GM19397 (cell line): ENCODE measurements around the gene FBXO15.

Source experiments
- ATAC-seq: cut with Tn5 transposase; IDR thresholded peaks from one replicate; pipeline ENCODE4 v1.9.1; 2021; ENCODE audit warnings: mild to moderate bottlenecking, moderate library complexity; ENCODE audit not compliant: unreplicated experiment

FBXO15 gene

GRCh38 chr18:74147779-74148542 lies at the start of gene FBXO15, which contains the start of gene TIMM21:
TSS of gene FBXO15 (minus strand) at chr18:74147834. CDS start at chr18:74147785, 49 bp downstream.
TSS of gene TIMM21 (plus strand) at chr18:74148523. CDS start at chr18:74148809, 286 bp downstream.
- peak; percentile 88 for ATAC-seq

- peak; percentile 87 for ATAC-seq
Observed at GRCh38 chr18:74196220-74197119, 48.8 kb upstream of the FBXO15 start.

- ATAC-seq, result no peak
Observed at GRCh38 chr18:74194691-74195090, 47.1 kb upstream of the FBXO15 start.

- ATAC-seq, result no peak
Observed at GRCh38 chr18:74191577-74191976, 43.9 kb upstream of the FBXO15 start.

- ATAC-seq, result no peak
Observed at GRCh38 chr18:74190086-74190485, 42.5 kb upstream of the FBXO15 start.

- no peak for ATAC-seq
Observed at GRCh38 chr18:74186661-74187060, 39.0 kb upstream of the FBXO15 start.

- ATAC-seq, result no peak
Observed at GRCh38 chr18:74185860-74186259, 38.2 kb upstream of the FBXO15 start.

- no peak for ATAC-seq
Observed at GRCh38 chr18:74184875-74185274, 37.2 kb upstream of the FBXO15 start.

GRCh38 chr18:74183130-74183529 lies 35.5 kb upstream of the FBXO15 start:
- no peak for ATAC-seq

- ATAC-seq, result no peak
Observed at GRCh38 chr18:74182335-74182734, 34.7 kb upstream of the FBXO15 start.

GRCh38 chr18:74179623-74180199 lies 32.1 kb upstream of the FBXO15 start:
- ATAC-seq, result no peak

- ATAC-seq, result no peak
Observed at GRCh38 chr18:74178884-74179283, 31.2 kb upstream of the FBXO15 start.

GRCh38 chr18:74175658-74176057 lies 28.0 kb upstream of the FBXO15 start:
- ATAC-seq, result no peak

- no peak for ATAC-seq
Observed at GRCh38 chr18:74173434-74173750, 25.8 kb upstream of the FBXO15 start.

GRCh38 chr18:74172697-74173433 lies 25.2 kb upstream of the FBXO15 start:
- no peak for ATAC-seq

GRCh38 chr18:74171910-74172606 lies 24.4 kb upstream of the FBXO15 start:
- ATAC-seq, result peak; percentile 92

- no peak for ATAC-seq
Observed at GRCh38 chr18:74166386-74166785, 18.8 kb upstream of the FBXO15 start.

- ATAC-seq, result no peak
Observed at GRCh38 chr18:74163019-74163660, 15.5 kb upstream of the FBXO15 start.

GRCh38 chr18:74155276-74155675 lies 7.6 kb upstream of the FBXO15 start:
- ATAC-seq, result no peak

GRCh38 chr18:74154716-74155115 lies 7.1 kb upstream of the FBXO15 start:
- ATAC-seq, result no peak
